SU-DHL-6 (cell line): ENCODE results near the gene ZCCHC3.

Experiments
- EZH2phosphoT487 ChIP-seq: fragments of 200-600 bp; sonication (generic), shearing (Covaris generic); conservative IDR thresholded peaks from 2 replicates; pipeline ENCODE4 v1.6.1; 2018; ENCODE audit warnings: mild to moderate bottlenecking, antibody characterized with exemption, low read length, moderate library complexity, mixed read lengths
- TF ChIP-seq, protein P1 (sequence below): fragments of 200-600 bp; sonication (generic); IDR thresholded peaks from one replicate; pipeline ENCODE4 v1.5.1; 2017; ENCODE audit warnings: antibody characterized with exemption, mild to moderate bottlenecking, low read length, moderate library complexity; ENCODE audit not compliant: insufficient read depth, poor library complexity, severe bottlenecking

DNA sequence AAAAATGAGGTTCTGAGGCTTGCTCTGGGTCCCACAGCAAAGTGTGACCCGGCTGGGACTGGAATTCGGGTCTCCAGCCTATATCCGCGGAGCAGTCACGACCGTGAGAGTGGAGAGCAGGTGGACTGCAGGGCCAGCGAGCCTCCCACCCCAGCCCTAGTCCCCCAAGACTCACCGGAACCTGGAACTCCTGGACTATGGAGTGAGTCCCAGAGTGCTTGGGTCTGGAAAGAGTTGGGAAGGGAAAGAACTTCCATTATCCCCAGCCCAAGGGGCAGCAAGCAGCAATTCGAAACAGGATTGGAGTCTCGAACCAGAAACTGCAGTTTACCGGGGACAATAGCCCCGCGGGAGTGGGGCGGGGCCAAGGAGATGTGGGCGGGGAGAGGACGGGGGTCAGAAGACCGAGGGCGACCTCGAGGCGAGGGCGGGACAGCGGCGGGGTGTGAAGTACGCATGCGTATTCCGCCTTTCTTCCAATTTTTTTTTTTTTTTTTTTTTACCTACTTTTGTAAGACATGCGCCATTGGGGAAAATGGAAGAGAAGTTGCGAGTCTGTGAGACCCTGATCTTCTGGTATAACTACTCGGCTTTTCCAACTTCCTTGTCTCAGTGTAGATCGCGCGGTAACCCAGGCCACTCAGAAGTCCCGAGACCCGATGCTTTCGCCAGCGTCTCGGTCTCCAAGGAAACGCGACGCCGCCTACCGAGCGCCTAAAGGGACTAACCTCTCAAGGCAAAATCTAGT, 7.1 kb upstream of the ZCCHC3 start, which contains the start of gene C20orf96:
- TF ChIP-seq, protein P1, sequence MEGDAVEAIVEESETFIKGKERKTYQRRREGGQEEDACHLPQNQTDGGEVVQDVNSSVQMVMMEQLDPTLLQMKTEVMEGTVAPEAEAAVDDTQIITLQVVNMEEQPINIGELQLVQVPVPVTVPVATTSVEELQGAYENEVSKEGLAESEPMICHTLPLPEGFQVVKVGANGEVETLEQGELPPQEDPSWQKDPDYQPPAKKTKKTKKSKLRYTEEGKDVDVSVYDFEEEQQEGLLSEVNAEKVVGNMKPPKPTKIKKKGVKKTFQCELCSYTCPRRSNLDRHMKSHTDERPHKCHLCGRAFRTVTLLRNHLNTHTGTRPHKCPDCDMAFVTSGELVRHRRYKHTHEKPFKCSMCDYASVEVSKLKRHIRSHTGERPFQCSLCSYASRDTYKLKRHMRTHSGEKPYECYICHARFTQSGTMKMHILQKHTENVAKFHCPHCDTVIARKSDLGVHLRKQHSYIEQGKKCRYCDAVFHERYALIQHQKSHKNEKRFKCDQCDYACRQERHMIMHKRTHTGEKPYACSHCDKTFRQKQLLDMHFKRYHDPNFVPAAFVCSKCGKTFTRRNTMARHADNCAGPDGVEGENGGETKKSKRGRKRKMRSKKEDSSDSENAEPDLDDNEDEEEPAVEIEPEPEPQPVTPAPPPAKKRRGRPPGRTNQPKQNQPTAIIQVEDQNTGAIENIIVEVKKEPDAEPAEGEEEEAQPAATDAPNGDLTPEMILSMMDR = no peak
- TF ChIP-seq EZH2phosphoT487 = no peak
